ENCODE measurements around the gene SYK.

SYK gene

GRCh38 chr9:90888941-90889340 is 87.3 kb downstream of the SYK start:
- Histone ChIP-seq H3K4me3 (ENCODE audit: low read depth, low read length) (no peak overlapping the region), H3K36me3 (ENCODE audit: control insufficient read depth in 1 of 2, insufficient read depth in 2 of 2, low read length in 2 of 2) (no peaks in the 10 kb centered on the region), H3K9me3 (ENCODE audit: insufficient read depth, low read depth, low read length) (no peaks in the 10 kb centered on the region), H3K18ac (ENCODE audit: low read length) (no peak overlapping the region), H3K4me1 (ENCODE audit: control insufficient read depth in 1 of 2, insufficient read depth in 2 of 2, low read length in 2 of 2) (no peaks in the 10 kb centered on the region), H2BK5ac (ENCODE audit: low read depth, low read length, poor library complexity) (no peak overlapping the region), H3K9ac (ENCODE audit: low read length) (no peak overlapping the region), H4K91ac (ENCODE audit: low read depth, low read length) (no peak overlapping the region), H3K79me1 (ENCODE audit: low read length) (no peaks in the 10 kb centered on the region), H4K8ac (ENCODE audit: low read depth, low read length) (no peak overlapping the region), H2BK12ac (ENCODE audit: low read length) (no peak overlapping the region), H3K27ac (ENCODE audit: low read depth, low read length) (no peak overlapping the region), H2BK120ac (ENCODE audit: insufficient read depth, low read length, poor library complexity) (no peak overlapping the region), H2AFZ (ENCODE audit: insufficient read depth, low read length, poor library complexity) (no peak overlapping the region), H3K4ac (ENCODE audit: low read depth, low read length) (no peak overlapping the region), H3K79me2 (ENCODE audit: control insufficient read depth, insufficient read depth, low read length, poor library complexity) (no peaks in the 10 kb centered on the region), H3K14ac (ENCODE audit: low read length) (no peak overlapping the region), H3K27me3 (ENCODE audit: insufficient read depth, low read length) (no peaks in the 10 kb centered on the region), H3K23ac (ENCODE audit: low read length) (no peak overlapping the region), H3K4me2 (ENCODE audit: low read length) (no peak overlapping the region), H2AK5ac (ENCODE audit: low read length) (no peak overlapping the region), H4K12ac (ENCODE audit: low read depth, low read length) (no peak overlapping the region)
- DNase-seq = no peak
- WGBS (ENCODE audit: extremely low coverage, insufficient coverage, insufficient read length) = no CpG with 5 or more reads among the region's 8 CpGs

GRCh38 chr9:90890146-90890810 is 88.7 kb downstream of the SYK start:
- H3K4me1 ChIP-seq (ENCODE audit: control insufficient read depth in 1 of 2, insufficient read depth in 2 of 2, low read length in 2 of 2) = no peaks in the 10 kb centered on the region
- H4K91ac ChIP-seq (ENCODE audit: low read depth, low read length) = no peak overlapping the region
- H3K79me1 ChIP-seq (ENCODE audit: low read length) = no peaks in the 10 kb centered on the region
- H3K18ac ChIP-seq (ENCODE audit: low read length) = no peak overlapping the region
- H3K4ac ChIP-seq (ENCODE audit: low read depth, low read length) = no peak overlapping the region
- H2BK5ac ChIP-seq (ENCODE audit: low read depth, low read length, poor library complexity) = no peak overlapping the region
- no peak overlapping the region for H4K8ac ChIP-seq (ENCODE audit: low read depth, low read length)
- no peak overlapping the region for H2AK5ac ChIP-seq (ENCODE audit: low read length)
- no peaks in the 10 kb centered on the region for H3K36me3 ChIP-seq (ENCODE audit: control insufficient read depth in 1 of 2, insufficient read depth in 2 of 2, low read length in 2 of 2)
- H3K79me2 ChIP-seq (ENCODE audit: control insufficient read depth, insufficient read depth, low read length, poor library complexity) = no peaks in the 10 kb centered on the region
- H2AFZ ChIP-seq (ENCODE audit: insufficient read depth, low read length, poor library complexity) = no peak overlapping the region
- no peak overlapping the region for H3K4me3 ChIP-seq (ENCODE audit: low read depth, low read length)
- no peak overlapping the region for H4K12ac ChIP-seq (ENCODE audit: low read depth, low read length)
- H3K23ac ChIP-seq (ENCODE audit: low read length) = no peak overlapping the region
- DNase-seq = no peak
- no peak overlapping the region for H3K4me2 ChIP-seq (ENCODE audit: low read length)
- no peak overlapping the region for H3K9ac ChIP-seq (ENCODE audit: low read length)
- H3K9me3 ChIP-seq (ENCODE audit: insufficient read depth, low read depth, low read length) = no peaks in the 10 kb centered on the region
- H3K27ac ChIP-seq (ENCODE audit: low read depth, low read length) = no peak overlapping the region
- H3K14ac ChIP-seq (ENCODE audit: low read length) = no peak overlapping the region
- no peaks in the 10 kb centered on the region for H3K27me3 ChIP-seq (ENCODE audit: insufficient read depth, low read length)
- WGBS (ENCODE audit: extremely low coverage, insufficient coverage, insufficient read length) = no CpG with 5 or more reads among the region's 10 CpGs
- H2BK120ac ChIP-seq (ENCODE audit: insufficient read depth, low read length, poor library complexity) = no peak overlapping the region
- H2BK12ac ChIP-seq (ENCODE audit: low read length) = no peak overlapping the region

GRCh38 chr9:90891308-90892040 is 89.9 kb downstream of the SYK start:
- Histone ChIP-seq H2BK120ac (ENCODE audit: insufficient read depth, low read length, poor library complexity) (no peak overlapping the region), H3K9me3 (ENCODE audit: insufficient read depth, low read depth, low read length) (no peaks in the 10 kb centered on the region), H3K4me3 (ENCODE audit: low read depth, low read length) (no peak overlapping the region), H3K79me1 (ENCODE audit: low read length) (no peaks in the 10 kb centered on the region), H4K8ac (ENCODE audit: low read depth, low read length) (no peak overlapping the region), H3K18ac (ENCODE audit: low read length) (no peak overlapping the region), H3K4me1 (ENCODE audit: control insufficient read depth in 1 of 2, insufficient read depth in 2 of 2, low read length in 2 of 2) (no peaks in the 10 kb centered on the region), H3K23ac (ENCODE audit: low read length) (no peak overlapping the region), H3K27ac (ENCODE audit: low read depth, low read length) (no peak overlapping the region), H3K4ac (ENCODE audit: low read depth, low read length) (no peak overlapping the region), H3K9ac (ENCODE audit: low read length) (no peak overlapping the region), H2AFZ (ENCODE audit: insufficient read depth, low read length, poor library complexity) (no peak overlapping the region), H3K36me3 (ENCODE audit: control insufficient read depth in 1 of 2, insufficient read depth in 2 of 2, low read length in 2 of 2) (no peaks in the 10 kb centered on the region), H3K27me3 (ENCODE audit: insufficient read depth, low read length) (no peaks in the 10 kb centered on the region), H4K12ac (ENCODE audit: low read depth, low read length) (no peak overlapping the region), H4K91ac (ENCODE audit: low read depth, low read length) (no peak overlapping the region), H2BK12ac (ENCODE audit: low read length) (no peak overlapping the region), H3K79me2 (ENCODE audit: control insufficient read depth, insufficient read depth, low read length, poor library complexity) (no peaks in the 10 kb centered on the region), H3K14ac (ENCODE audit: low read length) (no peak overlapping the region), H3K4me2 (ENCODE audit: low read length) (no peak overlapping the region), H2BK5ac (ENCODE audit: low read depth, low read length, poor library complexity) (no peak overlapping the region), H2AK5ac (ENCODE audit: low read length) (no peak overlapping the region)
- DNase-seq = no peak
- WGBS (ENCODE audit: extremely low coverage, insufficient coverage, insufficient read length) = no CpG with 5 or more reads among the region's 8 CpGs

- H4K12ac ChIP-seq (ENCODE audit: low read depth, low read length) = no peak overlapping the region
- no peaks in the 10 kb centered on the region for H3K79me1 ChIP-seq (ENCODE audit: low read length)
- no peak overlapping the region for H3K27ac ChIP-seq (ENCODE audit: low read depth, low read length)
- no peaks in the 10 kb centered on the region for H3K36me3 ChIP-seq (ENCODE audit: control insufficient read depth in 1 of 2, insufficient read depth in 2 of 2, low read length in 2 of 2)
- no peak overlapping the region for H2AFZ ChIP-seq (ENCODE audit: insufficient read depth, low read length, poor library complexity)
- H4K91ac ChIP-seq (ENCODE audit: low read depth, low read length) = no peak overlapping the region
- no peak overlapping the region for H2AK5ac ChIP-seq (ENCODE audit: low read length)
- no peak for DNase-seq
- no peak overlapping the region for H3K4ac ChIP-seq (ENCODE audit: low read depth, low read length)
- H4K8ac ChIP-seq (ENCODE audit: low read depth, low read length) = no peak overlapping the region
- no peaks in the 10 kb centered on the region for H3K79me2 ChIP-seq (ENCODE audit: control insufficient read depth, insufficient read depth, low read length, poor library complexity)
- no peak overlapping the region for H3K4me3 ChIP-seq (ENCODE audit: low read depth, low read length)
- H3K14ac ChIP-seq (ENCODE audit: low read length) = no peak overlapping the region
- H2BK12ac ChIP-seq (ENCODE audit: low read length) = no peak overlapping the region
- no peak overlapping the region for H2BK5ac ChIP-seq (ENCODE audit: low read depth, low read length, poor library complexity)
- H3K4me2 ChIP-seq (ENCODE audit: low read length) = no peak overlapping the region
- no peak overlapping the region for H3K9ac ChIP-seq (ENCODE audit: low read length)
- H3K18ac ChIP-seq (ENCODE audit: low read length) = no peak overlapping the region
- no peak overlapping the region for H2BK120ac ChIP-seq (ENCODE audit: insufficient read depth, low read length, poor library complexity)
- WGBS (ENCODE audit: extremely low coverage, insufficient coverage, insufficient read length) = no CpG with 5 or more reads among the region's 6 CpGs
- no peaks in the 10 kb centered on the region for H3K4me1 ChIP-seq (ENCODE audit: control insufficient read depth in 1 of 2, insufficient read depth in 2 of 2, low read length in 2 of 2)
- H3K9me3 ChIP-seq (ENCODE audit: insufficient read depth, low read depth, low read length) = no peaks in the 10 kb centered on the region
- H3K23ac ChIP-seq (ENCODE audit: low read length) = no peak overlapping the region
- H3K27me3 ChIP-seq (ENCODE audit: insufficient read depth, low read length) = no peaks in the 10 kb centered on the region
Observed at GRCh38 chr9:90892918-90893317, 91.3 kb downstream of the SYK start.
